Islet of Langerhans (tissue), 1 donor: ENCODE results near the gene PEX11A.

Experiments
- FAIRE-seq: peaks from one replicate; lab custom pipeline; 2011; peaks lifted over from hg19 to GRCh38; lab: Jason Lieb, UNC

PEX11A gene

DNA sequence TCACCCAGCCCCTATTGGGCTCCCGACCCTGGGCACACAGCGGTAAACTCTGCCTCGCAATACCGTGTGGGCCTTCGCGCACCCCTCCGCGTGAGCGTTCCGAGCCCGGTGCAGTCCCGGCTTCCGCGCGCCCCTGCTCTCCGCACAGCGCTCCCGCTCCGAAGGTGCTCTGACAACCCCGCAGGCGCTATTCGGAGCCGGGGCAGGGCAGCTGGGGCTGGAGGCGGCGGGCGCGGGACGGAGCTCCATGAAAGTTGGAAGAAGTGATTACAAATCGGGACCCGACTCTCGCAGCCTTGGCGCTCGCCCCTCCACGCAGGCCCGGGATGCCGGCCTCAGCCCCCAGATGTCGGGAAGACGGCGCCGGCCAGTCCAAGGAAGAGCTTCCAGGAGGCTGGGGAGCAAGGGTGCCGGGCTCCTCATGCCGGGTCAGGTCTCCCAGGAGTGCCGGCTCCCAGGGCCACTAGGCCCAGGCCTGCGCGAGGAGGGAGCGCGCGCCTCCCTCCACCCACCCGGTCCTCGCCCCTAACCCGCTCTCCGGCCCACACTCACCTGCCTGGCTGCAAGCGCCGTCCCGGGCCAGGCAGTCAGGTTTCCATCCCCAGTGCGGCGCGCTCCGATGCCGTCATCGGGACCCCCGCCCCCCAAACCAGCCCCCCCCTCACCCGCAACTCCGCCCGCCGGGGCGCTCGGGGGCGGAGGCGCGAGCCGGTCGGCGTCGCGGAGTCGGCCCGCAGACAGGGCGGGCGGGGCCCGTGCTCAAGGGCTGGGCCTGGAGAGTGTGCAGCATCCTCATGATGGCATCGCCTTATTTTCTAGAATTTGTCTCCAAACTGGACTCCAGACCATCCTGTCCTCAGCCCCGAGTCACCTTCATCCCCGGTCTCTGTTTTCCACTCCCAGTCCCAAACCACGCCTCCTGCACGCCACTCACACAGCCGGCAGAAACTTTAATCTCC lies 35.4 kb downstream of the PEX11A start, which contains the start of gene KIF7:
TSS of gene KIF7 (minus strand) at position 621 of the 959 bp plus-strand sequence. CDS start 2,537 bp downstream, outside the sequence.
- FAIRE-seq: no peak

DNA sequence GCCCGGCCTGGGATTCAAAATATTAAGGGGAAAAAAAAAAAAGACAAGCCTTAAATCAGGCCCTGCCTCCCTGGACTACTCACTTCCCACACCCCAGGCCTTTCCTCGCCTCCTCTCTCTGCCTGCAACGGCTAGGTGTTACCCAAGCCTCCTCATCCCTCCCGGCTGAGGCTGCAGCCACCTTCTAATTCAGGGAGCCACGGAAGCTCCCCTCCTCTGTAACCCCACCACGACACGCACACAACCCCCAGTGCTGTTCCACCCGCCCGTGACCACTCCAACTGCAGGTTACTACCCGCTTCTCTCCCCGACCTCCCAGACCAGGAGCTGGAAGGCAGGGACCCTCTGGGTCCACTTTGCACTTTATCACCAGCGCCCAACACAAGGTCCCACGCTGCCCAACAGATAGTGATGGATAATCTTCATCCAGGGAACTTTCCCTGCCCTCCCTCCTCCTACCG lies 36.2 kb downstream of the PEX11A start:
- FAIRE-seq: no peak

DNA sequence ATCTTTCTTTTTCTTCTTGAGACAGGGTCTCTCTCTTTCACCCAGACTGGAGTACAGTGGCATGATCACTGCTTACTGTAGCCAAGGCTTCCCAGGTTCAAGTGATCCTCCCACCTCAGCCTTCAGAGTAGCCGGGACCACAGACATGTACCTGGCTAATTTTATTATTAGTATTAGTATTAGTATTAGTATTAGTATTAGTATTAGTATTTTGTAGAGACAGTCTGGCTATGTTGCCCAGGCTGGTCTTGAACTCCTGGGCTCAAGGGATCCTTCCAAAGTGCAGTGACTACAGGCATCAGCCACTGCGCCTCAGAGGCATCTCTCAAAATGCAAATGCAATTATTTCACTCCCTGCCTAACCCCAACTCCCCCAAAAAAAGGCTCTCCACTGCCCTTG lies 37.0 kb downstream of the PEX11A start:
- FAIRE-seq: no peak

DNA sequence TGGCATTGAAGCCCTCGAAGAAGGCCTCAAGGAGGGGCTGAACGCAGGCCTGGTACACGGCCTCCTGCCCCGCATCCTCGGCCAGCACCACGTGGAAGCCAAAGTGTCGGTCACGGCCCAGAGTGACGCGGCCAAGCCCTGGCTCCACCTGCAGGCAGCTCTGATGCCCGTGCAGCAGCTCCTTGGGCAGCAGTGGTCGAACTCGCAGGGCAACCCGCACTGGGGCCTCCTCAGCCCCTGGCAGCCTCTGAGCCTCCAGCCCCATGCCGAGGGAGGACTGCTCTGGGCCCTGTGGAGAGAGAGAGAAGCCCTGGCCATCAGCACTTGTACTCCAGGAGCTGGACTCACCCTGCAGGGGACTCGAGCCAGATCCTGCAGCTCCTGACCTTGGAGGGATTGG lies 37.9 kb downstream of the PEX11A start:
- FAIRE-seq: no peak

DNA sequence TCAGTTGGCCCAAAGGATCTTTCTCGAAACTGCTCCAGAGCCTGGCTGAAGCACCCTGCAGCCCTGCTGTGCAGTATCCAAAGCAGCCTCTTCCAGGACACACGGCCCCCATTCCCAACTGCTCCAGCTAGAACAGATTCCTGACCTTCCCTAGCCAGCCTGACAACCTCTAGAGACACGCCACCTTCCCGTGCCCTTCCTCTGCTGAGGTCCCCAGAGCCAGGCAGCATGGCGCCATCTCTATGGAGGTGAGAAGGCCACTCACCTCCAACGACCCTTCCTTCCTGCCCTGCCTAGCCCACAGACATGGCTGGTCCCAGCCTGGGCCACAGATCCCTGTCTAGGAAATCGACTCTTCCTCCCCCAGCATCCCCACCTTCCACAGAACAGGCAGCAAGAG lies 38.4 kb downstream of the PEX11A start:
- FAIRE-seq: no peak

DNA sequence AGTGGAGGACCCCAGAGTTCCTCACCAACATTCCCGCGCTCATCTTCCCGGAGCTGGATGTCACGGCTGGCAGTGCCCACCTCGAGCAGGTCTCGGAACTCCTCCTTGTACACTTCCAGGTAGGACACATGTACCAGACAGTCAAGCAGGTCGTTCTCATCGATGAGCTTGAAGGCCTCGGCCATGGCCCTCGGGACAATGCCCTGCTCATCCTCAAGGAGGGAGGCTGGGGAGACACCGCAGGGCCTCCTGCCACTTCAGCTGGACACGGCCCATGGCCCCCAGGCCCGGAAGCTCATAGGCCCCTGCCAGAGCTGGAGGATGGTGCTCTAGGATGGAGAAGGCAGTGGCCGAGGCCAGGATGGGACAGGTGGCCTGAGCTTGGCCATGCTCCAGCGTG lies 40.8 kb downstream of the PEX11A start:
- FAIRE-seq: no peak

DNA sequence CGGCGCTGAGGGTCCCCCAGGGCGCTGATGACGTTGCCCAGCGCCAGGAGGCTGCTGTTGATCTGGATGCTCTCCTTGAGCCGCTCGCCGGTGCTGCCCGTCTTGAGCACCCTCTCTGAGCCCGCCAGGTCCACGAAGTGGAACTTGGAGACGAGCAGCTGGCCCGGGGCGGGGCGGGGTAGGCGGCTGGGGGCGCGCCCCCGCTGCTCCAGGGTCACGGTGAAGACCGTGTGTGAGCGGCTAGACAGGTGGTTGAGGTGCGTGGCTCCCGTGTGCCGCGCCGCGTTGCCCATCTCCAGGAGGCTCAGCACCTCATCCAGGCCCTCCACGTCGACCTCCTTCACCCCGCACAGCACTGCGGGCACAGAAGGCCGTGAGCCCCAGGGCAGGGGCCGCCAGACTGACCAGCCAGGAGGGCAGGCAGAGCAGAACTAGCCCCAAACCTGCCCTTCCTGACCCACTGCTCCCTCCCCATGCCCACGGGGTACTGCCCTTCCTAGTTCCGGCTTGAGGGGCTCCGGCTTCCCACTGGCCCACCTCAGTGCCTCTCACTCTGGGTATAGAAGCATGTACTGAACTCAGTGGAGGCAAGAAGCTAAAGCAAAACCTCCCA lies 41.4 kb downstream of the PEX11A start:
- FAIRE-seq: no peak

DNA sequence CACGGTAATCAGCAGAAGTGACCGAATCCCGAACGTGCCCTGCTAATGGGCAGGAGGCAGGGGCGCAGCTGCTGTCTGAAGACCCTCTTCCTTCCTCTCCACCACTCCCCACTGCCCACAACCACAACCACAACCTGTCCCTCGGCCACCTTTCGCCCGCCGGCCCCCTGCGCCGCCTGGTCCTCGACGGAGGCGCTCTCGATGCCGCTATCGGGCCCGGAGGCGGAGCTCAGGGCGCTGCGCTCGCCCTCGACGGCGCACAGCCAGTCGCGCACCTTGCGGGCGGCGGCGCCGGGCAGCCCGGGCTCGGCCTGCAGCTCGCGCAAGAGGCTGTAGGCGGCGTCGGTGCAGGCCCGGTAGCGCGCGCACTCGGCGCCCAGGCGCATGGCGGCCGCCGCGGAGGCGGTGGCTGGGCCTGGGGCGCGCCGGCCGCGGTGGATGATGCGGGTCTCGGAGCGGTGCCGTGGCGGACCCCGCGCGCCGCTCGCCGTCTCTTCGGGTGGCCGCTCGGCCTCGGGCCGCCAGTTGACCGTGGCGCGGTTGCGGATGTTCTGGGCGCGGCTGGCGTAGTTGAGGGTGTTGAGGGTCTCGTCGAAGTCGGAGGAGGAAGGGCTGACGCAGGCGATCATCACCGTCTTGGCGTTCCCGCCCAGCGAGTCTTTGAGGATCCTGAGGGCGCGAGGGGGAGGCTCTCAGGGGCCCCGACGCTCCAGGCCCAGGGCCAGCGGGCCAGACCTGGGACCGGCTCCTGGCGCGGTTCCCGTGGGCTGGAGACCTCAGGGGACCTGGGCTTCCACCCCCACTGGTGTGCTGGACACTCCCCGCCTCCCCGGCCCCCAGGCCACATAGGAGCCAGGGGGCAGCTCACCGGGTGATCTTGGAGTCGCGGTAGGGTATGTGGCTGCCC lies 42.2 kb downstream of the PEX11A start:
- no peak for FAIRE-seq

DNA sequence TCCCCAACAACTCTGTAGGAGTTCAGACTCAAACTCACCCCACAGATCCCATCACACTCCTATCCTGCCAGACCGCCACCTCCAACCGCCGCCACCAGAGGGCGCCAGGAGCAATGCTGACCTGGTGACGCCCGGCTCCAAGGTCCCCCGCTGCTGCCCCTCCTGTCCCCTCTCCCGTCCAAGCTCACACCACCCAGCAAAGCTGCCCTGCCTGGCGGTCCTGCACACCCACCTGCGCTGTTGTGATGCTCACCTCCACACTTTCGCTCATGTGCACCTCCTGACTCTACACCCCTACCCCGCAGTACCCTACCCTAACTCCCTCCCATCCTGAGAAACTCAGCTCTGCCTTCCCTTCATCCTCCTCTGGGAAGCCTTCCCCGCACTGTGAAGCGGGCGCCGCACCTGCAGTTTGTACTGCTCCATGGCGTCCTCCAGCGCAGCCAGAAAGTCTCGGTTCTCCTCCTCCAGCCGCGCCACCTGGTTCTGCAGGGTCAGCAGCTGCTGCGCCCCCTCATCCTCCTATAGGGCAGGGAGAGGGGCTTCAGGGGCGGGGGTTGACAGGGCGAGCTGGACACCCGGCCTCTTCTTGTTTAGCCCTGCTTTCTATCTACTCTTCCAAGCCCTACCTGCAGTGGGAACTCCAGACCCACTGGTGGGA lies 43.2 kb downstream of the PEX11A start:
- no peak for FAIRE-seq

DNA sequence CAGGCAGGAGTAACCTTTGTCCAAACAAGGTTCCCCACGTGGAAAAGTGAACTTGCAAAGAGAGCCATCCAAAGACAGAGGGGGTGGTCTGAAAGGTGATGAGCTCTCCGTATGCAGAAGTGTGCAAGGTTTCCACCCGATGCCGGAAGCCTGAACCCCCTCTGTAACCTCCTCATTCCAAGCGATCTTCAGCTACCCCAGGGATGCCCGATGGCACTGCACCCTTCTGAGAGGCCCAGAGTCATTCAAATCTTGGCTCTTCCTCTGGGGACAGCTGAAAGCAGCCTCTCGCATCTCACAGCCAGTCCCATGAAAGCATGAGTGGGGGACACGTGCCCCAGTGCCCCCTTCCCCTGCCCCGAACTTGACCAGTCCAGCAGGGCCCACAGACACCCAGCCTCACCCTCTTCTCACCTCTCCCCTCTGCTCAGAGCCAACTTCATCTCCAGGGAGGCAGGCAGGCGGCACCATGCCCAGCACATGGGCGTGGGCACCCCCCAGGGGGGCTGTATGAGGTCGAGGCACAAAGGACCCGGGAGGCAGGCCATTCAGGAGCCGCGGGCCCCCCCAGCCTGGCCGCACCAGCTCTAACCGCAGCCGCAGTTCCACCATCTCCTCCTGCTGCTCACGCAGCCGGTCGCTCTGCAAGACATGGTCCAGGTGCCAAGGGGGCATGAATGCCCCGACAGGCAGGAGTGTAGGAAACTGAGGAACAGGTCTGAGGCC lies 44.0 kb downstream of the PEX11A start:
- no peak for FAIRE-seq

DNA sequence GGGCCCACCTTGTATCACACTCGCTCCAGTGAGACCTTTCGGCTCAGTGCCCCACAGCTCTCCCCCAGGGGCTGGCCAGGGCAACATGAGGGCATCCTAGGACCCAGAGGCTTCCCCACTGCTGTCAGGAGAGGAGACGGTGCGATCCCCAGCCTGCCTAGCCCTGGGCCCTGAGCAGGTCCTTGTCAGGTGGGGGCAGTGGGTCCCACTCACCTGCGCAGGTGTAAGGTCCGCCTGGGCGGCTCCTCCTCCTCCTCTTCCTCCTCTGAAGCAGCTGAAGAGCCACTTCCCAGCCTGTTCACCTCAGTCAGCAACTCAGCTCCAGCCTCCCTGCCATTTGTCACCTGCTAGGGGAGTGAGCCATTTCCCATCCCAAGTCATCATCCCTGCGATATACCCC lies 44.9 kb downstream of the PEX11A start:
- no peak for FAIRE-seq

DNA sequence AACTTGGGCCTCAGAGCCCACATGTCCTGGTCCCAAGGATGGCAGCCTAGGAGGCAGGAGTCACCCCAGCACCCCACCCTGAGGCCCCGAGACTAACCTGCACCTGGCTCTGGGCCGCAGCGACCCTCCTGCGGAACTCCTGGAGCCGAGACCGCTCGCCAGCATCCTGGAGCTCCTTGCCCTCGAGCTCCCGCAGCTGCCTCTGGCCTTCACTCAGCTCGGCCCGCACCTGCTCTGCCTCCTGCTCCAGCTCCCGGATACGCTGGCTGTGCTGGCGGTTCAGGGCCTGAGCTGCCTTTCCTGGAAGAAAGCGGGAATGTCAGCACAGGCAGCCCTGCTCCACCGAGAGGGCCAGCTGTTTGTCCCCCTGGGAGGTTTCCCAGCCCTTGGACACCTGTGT lies 48.4 kb downstream of the PEX11A start:
- FAIRE-seq: no peak

DNA sequence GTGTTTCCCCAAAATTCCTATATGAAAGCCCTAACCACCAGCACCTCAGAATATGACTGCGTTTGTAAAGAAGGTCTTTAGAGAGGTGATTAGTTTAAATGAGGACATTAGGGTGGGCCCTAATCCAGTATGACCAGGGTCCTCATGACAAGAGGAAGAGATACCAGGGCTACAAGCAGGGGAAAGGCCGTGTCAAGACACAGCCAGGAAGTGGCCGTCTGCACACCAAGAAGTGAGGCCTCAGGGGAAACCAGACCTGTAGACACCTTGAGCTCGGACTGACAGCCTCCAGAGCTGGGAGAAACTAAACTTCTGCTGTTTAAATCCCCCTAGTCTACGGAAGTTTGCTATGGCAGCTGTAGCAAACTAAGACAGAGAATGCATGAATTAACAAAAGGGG lies 49.5 kb downstream of the PEX11A start:
- FAIRE-seq: no peak

DNA sequence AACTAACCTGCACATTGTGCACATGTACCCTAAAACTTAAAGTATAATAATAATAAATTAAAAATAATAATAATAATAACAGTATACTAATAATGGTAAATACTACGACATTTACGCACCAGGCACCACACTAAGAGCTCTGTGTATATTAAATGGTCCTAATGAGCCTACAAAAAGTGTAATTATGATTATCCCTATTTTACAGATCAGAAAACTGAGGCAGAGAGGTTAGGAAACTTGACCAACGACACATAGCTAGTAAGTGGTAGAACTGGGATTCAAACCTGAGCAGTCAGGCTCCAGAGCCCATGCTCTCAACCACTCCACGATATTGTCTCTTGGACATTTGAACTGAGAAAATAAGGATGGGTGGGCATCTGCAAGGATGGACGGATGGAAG lies 50.3 kb downstream of the PEX11A start:
- no peak for FAIRE-seq

DNA sequence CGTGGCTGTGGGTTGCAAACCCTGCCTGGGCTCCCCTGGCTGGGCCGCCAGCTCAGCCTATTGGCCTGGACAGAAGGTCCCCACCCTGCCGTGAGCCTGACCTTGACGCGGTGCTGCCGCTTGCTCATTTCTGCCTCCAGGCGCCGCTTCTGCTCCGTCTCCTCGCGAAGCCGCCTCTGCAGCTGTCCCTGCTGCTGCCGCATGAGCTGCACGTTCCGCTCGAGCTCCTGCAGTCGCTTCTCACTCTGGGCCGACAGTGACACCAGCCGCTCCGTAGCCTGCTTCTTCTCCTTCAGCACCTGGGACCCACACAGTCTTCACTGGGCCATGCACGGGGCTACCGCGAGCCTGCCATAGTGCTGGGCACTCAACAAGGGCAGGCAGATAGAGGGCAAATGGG lies 57.0 kb downstream of the PEX11A start:
- no peak for FAIRE-seq

DNA sequence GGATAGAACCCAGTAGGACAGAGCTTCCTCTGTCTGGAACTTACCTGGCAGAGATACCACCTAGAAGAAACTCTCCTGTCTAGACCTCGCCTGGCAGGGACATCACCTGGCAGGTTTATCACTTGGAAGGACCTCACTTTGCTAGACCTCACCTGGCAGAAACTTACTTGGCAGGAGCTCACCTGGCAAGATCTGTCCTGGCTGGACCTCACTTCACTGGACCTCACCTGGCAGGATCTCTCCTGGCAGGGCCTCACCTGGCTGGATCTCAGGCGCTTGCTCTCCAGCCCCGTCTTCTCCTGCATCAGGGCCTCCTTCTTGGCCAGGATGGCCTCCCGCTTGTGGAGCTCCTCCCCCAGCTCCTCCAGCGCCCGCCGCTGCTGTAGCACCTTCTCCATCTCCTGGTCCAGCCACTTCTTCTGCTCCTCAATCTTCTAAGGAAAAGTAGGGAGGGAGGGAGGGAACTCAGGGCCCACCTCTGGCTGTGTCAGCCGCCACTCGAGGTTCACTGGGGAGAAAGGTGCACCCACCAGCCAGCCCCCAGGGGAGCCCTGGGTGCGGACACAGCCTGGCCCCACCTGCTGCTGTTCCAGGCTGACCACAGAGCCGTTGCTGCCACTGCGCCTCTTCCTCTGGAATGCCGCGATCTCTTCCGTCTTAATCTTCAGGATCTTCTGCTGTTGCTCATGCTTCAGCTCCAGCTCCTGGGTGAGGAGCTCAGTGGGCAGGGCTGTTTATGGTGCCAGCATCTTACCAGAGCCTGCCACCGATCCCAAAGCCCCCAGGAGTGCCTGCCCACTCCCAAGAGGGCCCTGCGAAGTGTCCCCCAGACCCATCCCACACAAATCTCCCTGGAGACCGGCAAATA lies 57.8 kb downstream of the PEX11A start:
- FAIRE-seq: no peak

DNA sequence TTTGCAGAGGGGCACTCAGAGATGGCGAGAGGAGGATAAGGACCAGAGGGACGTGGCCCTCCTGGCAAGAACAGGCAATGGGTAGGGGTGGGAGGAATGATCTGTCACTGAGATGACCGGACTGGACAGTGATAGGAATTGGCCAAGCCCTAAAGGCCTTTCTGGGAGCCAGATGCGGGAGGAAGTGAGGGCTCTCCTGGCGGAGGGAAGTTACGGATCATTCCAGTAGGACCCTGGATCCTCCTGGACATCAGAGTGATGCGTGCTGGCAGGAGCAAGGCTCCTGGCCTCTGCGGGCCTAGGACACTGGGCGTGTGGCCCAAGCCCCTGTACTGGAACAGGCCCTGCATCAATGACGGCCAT lies 58.7 kb downstream of the PEX11A start:
- FAIRE-seq: no peak
